Brain pericyte (primary cell): ENCODE data around the gene ARHGAP6.

Experiments used
- DNase-seq: peaks from one replicate; pipeline ENCODE4 v3.0.0-alpha.2; 2012; ENCODE audit warnings: low read depth, low spot score

ARHGAP6 gene, protein sequence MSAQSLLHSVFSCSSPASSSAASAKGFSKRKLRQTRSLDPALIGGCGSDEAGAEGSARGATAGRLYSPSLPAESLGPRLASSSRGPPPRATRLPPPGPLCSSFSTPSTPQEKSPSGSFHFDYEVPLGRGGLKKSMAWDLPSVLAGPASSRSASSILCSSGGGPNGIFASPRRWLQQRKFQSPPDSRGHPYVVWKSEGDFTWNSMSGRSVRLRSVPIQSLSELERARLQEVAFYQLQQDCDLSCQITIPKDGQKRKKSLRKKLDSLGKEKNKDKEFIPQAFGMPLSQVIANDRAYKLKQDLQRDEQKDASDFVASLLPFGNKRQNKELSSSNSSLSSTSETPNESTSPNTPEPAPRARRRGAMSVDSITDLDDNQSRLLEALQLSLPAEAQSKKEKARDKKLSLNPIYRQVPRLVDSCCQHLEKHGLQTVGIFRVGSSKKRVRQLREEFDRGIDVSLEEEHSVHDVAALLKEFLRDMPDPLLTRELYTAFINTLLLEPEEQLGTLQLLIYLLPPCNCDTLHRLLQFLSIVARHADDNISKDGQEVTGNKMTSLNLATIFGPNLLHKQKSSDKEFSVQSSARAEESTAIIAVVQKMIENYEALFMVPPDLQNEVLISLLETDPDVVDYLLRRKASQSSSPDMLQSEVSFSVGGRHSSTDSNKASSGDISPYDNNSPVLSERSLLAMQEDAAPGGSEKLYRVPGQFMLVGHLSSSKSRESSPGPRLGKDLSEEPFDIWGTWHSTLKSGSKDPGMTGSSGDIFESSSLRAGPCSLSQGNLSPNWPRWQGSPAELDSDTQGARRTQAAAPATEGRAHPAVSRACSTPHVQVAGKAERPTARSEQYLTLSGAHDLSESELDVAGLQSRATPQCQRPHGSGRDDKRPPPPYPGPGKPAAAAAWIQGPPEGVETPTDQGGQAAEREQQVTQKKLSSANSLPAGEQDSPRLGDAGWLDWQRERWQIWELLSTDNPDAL (N-terminal part only)

DNA sequence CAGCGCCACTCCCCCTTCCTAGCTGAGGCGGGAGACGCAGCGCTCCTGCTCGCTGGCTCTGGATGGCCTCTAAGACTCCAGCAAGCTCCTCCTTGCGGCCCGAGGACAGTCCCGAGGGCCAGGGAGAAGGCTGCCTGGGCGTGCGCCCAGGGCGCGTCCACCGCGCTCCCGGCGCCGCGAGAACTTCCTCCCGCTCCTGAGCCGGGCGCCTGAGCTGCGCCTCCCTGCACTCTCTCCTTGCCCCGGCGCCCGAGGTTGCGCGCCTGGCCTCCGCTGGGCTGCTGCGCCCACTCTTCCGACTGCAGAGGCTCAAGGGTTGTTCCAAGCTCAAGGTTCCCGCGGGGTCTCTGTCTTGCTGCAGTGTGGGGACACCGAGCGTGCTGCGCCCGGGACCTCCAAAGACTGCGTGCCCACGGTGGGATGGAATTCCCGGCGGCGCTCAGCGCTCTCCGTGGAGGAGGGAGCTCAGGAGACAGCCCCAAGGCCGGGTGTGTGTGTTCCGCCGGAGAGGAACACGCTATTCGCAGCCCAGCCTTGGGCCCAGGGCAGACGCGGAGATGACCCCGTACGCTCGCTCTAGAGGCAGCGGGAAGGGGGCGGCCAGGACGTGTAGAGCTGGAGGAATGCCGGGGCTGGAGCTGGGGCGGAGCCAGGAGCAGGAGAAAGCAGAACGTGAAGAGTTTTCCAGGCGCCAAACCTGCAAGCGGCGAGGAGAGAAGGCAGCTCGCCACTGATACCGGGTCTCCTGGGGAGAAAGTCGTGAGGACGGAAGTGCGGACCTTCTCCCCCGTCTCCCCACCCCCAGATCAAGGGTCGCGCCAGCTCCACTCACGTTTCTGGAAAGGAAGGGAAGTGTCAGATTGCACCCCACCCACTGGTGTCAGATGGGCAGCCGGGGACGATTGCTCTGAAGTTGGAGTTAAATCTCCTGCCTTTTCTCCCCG, at the start of gene ARHGAP6:
Gene ARHGAP6, minus strand, starts transcription at position 753 of the 944 bp plus-strand sequence. CDS start 1,092 bp downstream, outside the sequence.
- DNase-seq = no peak

DNA sequence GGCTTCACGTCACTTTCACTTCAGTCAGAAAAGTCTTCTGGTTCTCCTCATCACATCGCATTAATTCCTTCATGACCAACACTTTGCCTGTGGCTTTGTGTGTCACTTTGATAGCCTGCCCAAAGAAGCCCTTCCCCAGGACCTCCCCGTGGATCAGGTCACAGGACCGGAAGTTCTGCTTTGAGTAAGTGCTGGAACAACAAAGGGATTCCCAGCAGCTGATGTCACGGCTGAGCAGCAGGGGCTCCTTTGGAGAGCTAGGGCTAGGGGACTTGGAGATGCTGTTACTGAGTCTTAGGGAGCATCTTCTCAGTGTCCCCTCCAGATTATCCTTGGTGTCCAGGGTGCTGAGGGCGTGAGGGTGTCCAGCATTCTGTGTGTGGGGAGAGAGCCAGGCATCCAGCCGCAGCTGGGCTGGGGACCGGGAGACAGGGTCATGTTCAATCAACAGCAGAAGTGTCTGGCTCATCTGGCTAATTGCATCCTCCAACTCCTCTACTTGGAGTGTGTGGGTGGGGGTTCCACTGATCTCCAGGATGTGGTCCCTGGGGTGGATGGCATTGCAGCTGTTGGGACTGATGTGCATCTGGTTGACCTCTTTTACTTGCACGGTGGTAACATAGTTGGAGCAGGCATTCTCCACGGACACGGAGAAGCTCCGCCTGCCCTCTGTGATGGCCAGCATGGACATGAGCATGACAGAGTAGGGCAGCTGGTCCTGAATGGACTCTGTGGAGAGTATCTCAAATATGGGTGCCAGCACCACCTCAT, 39.2 kb upstream of the ARHGAP6 start:
- no peak for DNase-seq

DNA sequence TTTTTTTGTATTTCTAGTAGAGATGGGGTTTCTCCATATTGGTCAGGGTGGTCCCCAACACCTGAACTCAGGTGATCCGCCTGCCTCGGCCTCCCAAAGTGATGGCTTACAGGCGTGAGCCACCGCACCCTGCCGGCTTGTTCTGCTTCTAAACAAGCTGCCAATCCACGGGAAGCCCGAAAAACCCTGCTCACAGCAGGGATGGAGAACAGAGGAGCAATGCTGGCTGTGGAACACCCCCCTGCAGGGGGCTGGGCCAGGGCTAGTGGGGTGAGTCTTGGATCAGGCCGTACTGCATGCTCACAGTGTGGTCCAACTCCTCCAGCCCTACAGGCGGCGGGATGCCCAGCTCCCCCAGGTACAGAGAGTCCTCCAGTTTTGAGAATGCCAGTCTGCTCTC, 38.1 kb upstream of the ARHGAP6 start:
- DNase-seq = no peak

DNA sequence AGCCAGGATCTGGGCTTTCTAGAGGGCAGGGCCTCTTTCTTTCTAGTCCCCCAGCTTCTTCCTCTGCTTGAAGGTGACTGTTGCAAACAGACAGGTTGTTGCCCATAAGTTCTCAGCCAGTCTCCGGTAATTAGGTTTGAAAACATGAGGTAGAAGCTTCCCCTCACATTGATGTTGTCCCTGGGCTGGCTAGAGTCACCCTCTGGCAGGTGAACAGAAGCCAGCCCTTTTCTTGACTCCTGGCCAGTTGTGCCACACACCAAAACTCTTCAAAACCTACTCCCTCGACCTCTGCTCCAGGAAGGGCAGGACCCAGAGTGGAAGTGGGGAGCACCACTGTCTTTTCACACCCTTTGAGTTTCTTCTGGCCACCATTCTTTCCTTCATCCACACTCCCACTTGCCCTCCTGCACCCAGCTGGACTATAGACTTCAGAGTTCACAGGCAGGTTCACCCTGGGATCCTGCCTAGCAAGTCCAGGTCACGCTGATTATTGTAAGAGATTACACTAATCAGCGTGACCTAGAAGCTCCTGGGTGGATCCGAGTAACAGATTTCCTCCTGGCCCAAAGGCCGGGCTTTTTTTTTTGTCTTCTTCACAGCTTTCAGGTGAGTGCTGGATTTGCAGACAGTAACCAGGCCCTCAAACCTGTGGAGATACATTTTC, 37.4 kb upstream of the ARHGAP6 start:
- DNase-seq = no peak

DNA sequence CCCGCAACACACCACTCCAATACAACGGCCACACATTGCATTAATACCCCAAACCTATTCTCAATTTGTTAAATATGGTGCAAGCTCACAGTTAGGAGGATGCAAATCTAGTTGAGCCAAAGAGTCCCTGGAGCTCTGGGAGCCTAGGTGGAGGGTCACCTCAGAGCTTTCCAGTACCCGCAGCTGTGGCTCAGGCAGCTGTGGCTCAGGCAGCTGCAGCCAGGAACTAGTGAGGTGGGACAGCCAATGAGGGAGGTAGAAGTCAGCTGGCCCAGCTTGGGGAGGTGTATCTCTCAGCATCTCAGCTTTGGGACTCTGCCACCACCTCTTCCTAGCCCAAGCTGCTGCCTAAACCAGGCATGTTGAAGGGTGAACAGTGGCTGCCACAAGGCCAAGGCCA, 36.7 kb upstream of the ARHGAP6 start:
- no peak for DNase-seq

DNA sequence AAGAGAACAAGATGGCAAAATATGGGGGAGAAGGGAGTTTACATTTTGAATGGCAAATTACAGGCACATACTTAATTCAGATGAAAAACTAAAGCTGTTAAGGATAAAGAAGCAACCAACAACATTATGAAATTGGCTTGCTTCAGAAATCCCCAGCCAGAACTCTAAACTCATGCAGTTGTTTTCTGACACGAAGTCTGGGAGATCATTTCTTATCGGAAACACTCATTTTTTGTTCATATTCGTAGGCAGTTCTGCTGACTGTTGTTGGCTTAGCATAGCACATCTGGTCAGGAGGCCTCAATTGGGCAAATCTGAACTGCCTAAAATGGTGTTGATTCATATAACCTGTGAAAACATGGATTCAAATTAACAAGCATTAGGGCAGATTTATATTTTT, 33.0 kb upstream of the ARHGAP6 start:
- DNase-seq = no peak

DNA sequence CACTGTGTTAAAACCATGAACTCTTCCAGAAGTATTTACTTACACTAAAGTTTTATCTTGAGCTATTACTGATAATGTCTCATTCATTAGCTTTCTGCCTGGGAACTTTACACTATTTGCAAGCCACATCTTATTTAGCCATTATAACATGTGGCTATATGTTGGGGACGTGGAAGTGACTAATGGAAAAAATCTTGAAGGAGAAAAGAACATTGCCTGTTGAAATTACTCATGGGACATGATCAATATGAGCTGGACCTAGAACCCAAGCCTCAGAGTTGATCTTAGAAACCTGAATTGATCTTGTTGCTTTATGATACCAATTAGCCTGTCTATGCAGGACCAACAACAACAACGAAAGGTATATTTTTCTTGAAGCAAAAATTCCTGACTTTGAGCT, 22.5 kb upstream of the ARHGAP6 start:
- no peak for DNase-seq

DNA sequence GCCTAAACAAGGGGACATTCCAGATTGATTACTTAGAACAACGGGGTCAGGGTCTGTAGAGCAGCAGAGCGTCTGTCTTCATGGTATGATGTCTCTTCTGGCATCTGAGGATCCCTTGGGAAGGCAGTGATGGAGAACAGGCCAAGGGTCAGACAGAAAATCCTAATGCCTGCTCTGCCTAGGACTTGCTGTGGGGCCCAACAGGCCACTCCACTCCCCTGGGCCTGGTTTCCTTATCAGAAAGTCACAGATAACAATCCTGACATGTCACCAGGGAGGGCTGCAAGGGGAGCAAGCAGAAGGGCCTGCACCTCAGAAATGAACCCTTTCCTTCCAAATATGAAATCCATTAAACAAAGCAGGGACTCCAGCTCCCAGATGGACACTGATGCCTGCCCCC, 21.4 kb upstream of the ARHGAP6 start:
- DNase-seq = no peak

DNA sequence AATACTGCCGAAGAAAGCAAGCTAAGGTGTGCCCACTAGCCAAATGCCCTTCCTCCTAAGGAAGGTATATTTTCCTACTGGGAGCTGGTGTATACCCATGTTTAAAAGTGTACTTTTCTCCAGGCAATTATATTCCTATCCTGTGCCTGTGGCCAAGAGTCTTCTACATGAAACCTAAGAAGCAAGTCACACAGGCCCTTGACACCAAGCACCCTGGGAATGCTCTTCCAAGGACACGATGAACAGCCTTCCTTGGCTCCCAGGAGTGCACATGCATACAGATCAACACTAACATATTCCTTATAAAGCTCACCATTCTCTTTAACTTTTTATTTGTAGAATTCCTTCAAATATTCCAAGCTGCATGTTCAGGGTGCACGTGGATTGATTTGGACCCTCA, 17.3 kb upstream of the ARHGAP6 start:
- DNase-seq = no peak

DNA sequence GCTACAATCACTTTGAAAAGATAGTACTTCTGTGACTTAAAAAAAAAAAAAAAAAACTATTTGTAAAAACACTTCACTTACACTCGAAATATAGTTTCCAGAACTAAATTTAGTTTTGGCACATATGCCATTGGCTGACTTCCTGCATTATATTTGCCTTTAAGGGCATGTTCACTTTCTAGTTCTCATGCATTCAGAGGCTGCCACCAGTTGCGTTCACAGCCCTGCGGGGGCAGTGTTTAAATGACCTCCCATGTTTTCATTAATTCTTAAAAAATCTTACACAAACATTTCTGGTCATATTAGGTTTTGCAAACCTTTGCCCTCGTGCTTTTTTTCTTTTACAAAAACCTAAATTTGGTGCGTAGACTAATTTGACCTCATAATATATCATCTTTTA, 12.4 kb upstream of the ARHGAP6 start:
- peak; percentile 39 for DNase-seq

DNA sequence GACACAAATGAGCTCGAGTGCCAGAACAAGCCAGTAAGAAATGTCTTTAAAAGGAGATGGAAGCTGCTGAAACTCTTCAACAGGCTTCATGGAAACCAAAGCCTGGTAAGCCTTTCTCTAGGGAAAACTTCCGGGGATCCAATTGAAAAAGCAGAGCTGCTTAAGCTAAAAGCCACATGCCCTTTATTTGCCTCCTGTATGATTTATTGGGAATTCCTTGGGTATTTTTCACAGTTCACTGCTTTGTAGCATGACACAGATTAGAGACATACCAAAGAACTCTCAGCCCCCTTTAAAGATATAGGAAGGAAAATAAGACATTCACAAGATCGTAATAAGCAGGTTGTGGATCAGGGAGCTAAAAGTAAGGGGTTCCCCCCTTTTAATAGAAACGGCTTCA, 6.5 kb upstream of the ARHGAP6 start:
- DNase-seq = no peak

DNA sequence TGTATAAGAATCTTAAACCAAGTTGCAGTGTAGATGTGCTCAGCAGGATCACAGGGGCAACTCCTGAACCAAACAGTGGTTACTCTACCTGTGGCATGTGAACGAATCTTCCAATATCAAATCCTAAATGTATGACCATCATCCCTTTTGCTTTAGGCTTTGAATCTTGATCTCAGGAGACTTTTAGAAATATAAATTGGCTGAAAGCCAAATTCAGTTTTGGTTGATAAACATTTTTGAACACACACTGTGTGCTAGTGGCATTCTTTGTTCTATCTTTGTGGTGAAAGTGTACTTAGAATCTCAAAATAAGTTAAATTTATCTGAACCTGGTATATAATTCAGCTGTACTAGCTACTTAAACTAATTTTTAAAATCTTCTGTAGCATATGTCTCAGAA, 4.6 kb upstream of the ARHGAP6 start:
- DNase-seq = no peak

DNA sequence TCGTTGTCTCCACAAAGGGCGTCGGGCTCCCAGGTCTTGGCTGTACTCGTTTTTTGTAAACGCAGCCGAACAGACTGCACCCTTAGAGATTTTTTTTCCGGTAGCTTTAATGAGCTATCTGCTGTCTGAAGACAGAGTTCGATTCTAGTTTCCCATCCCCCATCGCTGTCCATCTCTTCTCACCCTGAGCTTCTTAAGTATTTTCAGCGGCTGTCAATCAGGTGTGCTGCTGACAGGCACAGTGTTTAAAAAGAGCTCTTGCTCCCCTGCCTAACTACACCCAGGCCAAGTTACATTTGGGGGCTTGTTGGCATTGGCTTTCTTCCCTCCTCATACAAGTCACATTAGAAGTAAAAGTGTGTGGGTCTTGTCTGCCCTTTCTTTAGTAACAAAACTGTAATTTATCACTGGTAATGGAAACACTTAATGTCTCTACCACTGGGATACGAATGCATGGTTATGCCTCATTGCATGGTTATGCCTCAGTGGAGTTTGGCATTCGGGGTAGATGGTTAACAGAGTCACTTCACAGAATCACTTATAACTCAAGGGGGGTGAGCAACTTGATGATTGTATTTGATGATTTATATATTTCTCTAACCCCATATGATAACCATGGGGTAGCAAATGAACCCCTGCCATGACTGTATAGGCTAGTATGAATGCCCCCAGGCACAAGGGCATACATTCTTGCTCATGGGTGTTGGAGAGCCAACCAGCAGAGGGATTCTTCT, 1.4 kb upstream of the ARHGAP6 start:
- DNase-seq = no peak

DNA sequence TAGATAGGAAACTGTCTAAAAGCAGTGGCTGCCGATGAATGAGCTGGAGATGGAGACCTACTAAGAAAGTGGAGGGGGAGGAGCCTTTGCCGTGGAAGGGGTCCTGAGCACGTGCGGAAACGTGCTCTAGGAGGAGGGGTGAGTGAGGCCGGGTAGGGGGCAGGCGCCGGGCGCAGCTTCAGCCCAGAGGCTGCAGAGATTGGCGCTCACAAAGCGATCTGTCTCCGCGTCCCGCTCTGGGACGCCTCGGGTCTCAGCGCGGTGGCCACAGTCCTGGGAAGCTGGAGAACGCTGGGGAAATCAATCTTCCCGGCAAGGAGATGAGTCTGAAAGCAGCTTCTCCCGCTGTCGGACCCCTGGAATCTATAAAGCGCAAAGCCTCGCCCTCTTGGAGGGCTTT, 444 bp upstream of the ARHGAP6 start:
- no peak for DNase-seq

DNA sequence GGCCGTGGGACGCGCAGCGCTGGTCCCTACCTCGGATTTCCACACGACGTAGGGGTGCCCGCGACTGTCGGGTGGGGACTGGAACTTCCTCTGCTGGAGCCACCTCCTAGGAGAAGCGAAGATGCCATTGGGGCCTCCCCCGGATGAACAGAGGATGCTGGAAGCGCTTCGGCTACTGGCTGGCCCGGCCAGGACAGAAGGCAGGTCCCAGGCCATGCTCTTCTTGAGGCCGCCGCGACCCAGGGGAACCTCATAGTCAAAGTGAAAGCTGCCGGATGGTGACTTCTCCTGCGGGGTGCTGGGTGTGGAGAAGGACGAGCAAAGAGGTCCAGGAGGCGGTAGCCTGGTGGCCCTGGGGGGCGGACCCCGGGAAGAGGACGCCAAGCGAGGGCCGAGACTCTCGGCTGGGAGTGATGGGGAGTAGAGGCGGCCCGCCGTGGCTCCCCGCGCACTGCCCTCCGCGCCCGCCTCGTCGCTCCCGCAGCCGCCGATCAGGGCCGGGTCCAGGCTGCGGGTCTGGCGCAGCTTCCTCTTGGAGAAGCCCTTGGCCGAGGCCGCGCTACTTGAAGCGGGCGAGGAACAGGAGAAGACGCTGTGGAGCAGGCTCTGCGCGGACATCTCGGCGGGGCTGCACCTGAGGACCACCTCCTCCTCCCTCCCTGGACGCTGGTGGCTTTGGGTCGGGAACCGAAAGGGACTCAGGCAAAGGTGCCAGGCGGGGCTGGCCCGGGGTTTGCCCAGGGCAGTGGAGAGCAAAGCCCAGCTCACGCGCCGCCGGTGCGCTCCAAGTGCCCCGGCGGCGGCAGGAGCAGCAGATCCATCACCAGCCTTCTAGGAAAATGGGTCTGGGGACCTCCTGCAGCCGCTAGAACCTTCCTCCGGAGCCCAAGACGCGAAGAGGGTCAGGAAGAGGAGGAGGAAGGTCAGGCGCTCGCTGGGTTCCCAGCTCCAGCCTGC, 1.2 kb downstream of the ARHGAP6 start:
- DNase-seq = no peak

DNA sequence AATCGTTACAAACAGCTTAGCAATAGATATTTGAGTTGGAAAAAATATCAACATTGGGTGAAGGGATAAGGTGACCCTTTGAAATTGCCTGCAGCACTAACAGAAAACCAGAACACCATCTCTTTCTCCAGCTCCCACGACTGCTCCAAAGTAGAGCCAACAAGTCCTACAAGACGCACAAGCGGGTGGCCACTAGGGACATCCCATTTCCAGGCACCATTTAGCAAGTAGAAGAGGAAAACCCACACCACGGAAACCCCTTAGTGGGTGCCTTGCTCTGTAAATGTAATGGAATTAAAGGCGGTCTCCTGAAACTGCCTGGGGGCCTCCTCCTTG, 1.9 kb downstream of the ARHGAP6 start:
- DNase-seq = no peak

DNA sequence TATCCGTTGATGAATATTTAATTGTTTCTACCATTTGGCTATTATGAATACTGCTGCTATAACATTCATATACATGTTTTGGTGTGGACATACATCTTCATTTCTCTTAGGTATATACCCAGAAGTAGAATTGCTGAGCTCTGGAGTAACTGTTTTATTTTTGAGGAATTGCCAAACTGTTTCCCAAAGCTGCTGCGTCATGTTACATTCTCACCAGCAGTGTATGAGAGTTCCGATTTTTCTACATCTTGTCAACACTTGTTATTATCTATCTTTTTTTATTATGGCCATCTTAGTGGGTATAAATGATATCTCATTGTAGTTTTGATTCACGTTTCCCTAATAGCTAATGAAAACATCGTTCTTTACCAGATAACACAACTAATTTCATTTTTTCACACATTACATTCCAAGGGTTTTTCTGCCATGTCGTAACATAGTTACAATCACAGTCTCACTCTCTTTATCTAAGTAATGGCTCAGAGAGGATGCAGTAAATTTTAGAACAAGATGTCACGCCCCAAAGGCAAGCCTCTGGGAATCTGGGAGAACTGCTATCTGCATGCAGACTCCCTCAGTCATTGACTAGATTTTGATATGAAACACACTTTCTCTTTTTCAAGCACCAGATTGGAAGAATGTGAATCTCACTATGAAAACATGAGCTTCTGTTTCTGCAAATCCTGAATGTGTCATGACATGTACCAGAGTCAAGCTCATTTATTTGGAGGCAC, 10.3 kb downstream of the ARHGAP6 start:
- DNase-seq = no peak
